ENCODE measurements around the gene DIS3L2.

- TF ChIP-seq CTCF (IDR thresholded peaks at IDR 0.05; ENCODE audit: low read depth, low read length) (no peak), EZH2phosphoT487 (IDR thresholded peaks at IDR 0.05; ENCODE audit: low read depth) (no peak)
Observed at GRCh38 chr2:232001073-232001472, 39.6 kb downstream of the DIS3L2 start.

Measured in OCI-LY3 (cell line).